Sigmoid colon (tissue), 3 donors: ENCODE data around the gene GEMIN2.

Experiments
- CTCF ChIP-seq, 4 experiments: fragments of 450-650 bp in 3 of 4; fragments of 200-600 bp in 1 of 4; IDR thresholded peaks; one replicate each; pipeline ENCODE4 v1.5.1; 2016 to 2019; ENCODE audit warnings: antibody characterized with exemption in 4 of 4, mild to moderate bottlenecking in 3 of 4, moderate library complexity in 2 of 4
- POLR2A ChIP-seq, 2 donors: fragments of 450-650 bp; IDR thresholded peaks; one replicate each; pipeline ENCODE4 v1.6.1; 2016; ENCODE audit warnings: antibody characterized with exemption in 2 of 2, mild to moderate bottlenecking in 2 of 2, moderate library complexity in 2 of 2

- TF ChIP-seq CTCF (IDR thresholded peaks at IDR 0.05) (no peak), POLR2A (IDR thresholded peaks at IDR 0.05) (peak; percentile 88)
These were observed 10.9 kb upstream of the GEMIN2 start, which contains the start of gene SEC23A for GRCh38 chr14:39102969-39103957.
